GM12878 (cell line): ENCODE results near the gene CKMT2. TPM values are rescaled to one million over a fixed set of nuclear protein-coding genes. Genes with fewer than 3 reads are reported as not detected.

ENCODE experiments used
- BCL3 ChIP-seq: IDR thresholded peaks from 2 replicates; pipeline ENCODE4 v1.6.1; 2011; ENCODE audit warnings: borderline replicate concordance, low read depth, mild to moderate bottlenecking, moderate library complexity, low read length; ENCODE audit not compliant: insufficient read depth, poor library complexity, severe bottlenecking
- BCLAF1 ChIP-seq: fragments of 450-650 bp; IDR thresholded peaks from 2 replicates; pipeline ENCODE4 v1.6.1; 2017; ENCODE audit warnings: antibody characterized with exemption, mild to moderate bottlenecking, moderate library complexity
- BMI1 ChIP-seq: fragments of 450-650 bp; IDR thresholded peaks from 2 replicates; pipeline ENCODE4 v1.6.1; 2016; ENCODE audit warnings: mild to moderate bottlenecking, moderate library complexity, borderline replicate concordance
- BRCA1 ChIP-seq: IDR thresholded peaks from 2 replicates; pipeline ENCODE4 v1.6.1; 2011; ENCODE audit warnings: low read depth, low read length, improper control_type of control experiment
- CBFB ChIP-seq: IDR thresholded peaks from 2 replicates; pipeline ENCODE4 v1.6.1; 2016; ENCODE audit warnings: antibody characterized with exemption, low read depth
- E2F4 ChIP-seq: IDR thresholded peaks from 2 replicates; pipeline ENCODE4 v1.6.1; 2012; ENCODE audit warnings: low read depth, low read length, improper control_type of control experiment
- IKZF2 ChIP-seq, 2 experiments: fragments of 450-650 bp; IDR thresholded peaks; 2 replicates each; pipeline ENCODE4 v1.6.1; 2017; ENCODE audit warnings: mild to moderate bottlenecking in 2 of 2, moderate library complexity in 2 of 2
- MEF2B ChIP-seq: fragments of 450-650 bp; IDR thresholded peaks from 2 replicates; pipeline ENCODE4 v1.6.1; 2018; ENCODE audit warnings: mild to moderate bottlenecking, moderate library complexity; ENCODE audit not compliant: partially characterized antibody, poor library complexity, severe bottlenecking
- MYC ChIP-seq: IDR thresholded peaks from 2 replicates; pipeline ENCODE4 v1.6.1; 2011; ENCODE audit warnings: mild to moderate bottlenecking, low read length, moderate library complexity, inconsistent platforms; ENCODE audit not compliant: insufficient read depth, insufficient replicate concordance, insufficient read length, severe bottlenecking
- NBN ChIP-seq: fragments of 450-650 bp; IDR thresholded peaks from 2 replicates; pipeline ENCODE4 v1.6.1; 2016
- NFIC ChIP-seq: IDR thresholded peaks from 2 replicates; pipeline ENCODE4 v1.6.1; 2012; ENCODE audit warnings: low read depth, mild to moderate bottlenecking, inconsistent platforms, low read length, moderate library complexity
- NR2C1 ChIP-seq: fragments of 450-650 bp; IDR thresholded peaks from 2 replicates; pipeline ENCODE4 v1.6.1; 2017; ENCODE audit warnings: antibody characterized with exemption, mild to moderate bottlenecking, moderate library complexity
- PML ChIP-seq: IDR thresholded peaks from 2 replicates; pipeline ENCODE4 v1.6.1; 2012; ENCODE audit warnings: low read length, inconsistent platforms
- POLR2AphosphoS2 ChIP-seq: IDR thresholded peaks from 2 replicates; pipeline ENCODE4 v1.6.1; 2011; ENCODE audit warnings: low read depth, mild to moderate bottlenecking, low read length, improper control_type of control experiment, moderate library complexity
- POLR2AphosphoS5 ChIP-seq: IDR thresholded peaks from 2 replicates; pipeline ENCODE4 v1.6.1; 2011; ENCODE audit warnings: mild to moderate bottlenecking, low read length, inconsistent platforms
- RAD51 ChIP-seq: fragments of 450-650 bp; IDR thresholded peaks from 2 replicates; pipeline ENCODE4 v1.6.1; 2016; ENCODE audit warnings: moderate library complexity, mild to moderate bottlenecking, inconsistent platforms
- TBL1XR1 ChIP-seq: IDR thresholded peaks from 2 replicates; pipeline ENCODE4 v1.6.1; 2012; ENCODE audit warnings: low read depth, low read length, improper control_type of control experiment
- YBX1 ChIP-seq: fragments of 450-650 bp; IDR thresholded peaks from 2 replicates; pipeline ENCODE4 v1.6.1; 2016; ENCODE audit warnings: antibody characterized with exemption
- polyA plus RNA-seq, 11 experiments: library from polyadenylated mRNA; depleted of rRNA in 4 of 11; unstranded in 6 of 11; stranded (reverse) in 5 of 11; fragments of >200 nt; fragmentation: Nextera tagmentation in 4 of 11; fragmentation: Illumina TruSeq in 1 of 11; extraction: Ambion mirVana in 4 of 11; extraction: Trizol in 1 of 11; gene quantifications; 1 replicate in 1 of 11; 2 replicates in 10 of 11; pipeline versions ENCODE4 v1.2.1 to v1.2.3, GENCODE V29; 2011 to 2016; ENCODE audit warnings: inconsistent platforms in 2 of 11, missing spikeins in 2 of 11, low read depth in 1 of 11
- total RNA-seq, 4 experiments: library from RNA; depleted of rRNA in 3 of 4; stranded (reverse); fragments of >200 nt in 3 of 4; fragmentation: Illumina TruSeq in 1 of 4; extraction: Trizol in 1 of 4; gene quantifications; 2 replicates each; pipeline versions ENCODE4 v1.2.1 to v1.2.3, GENCODE V29; 2013 to 2021
- TF ChIP-seq, protein P1 (sequence below): fragments of 450-650 bp; conservative IDR thresholded peaks from 2 replicates; pipeline ENCODE4 v1.6.1; 2017; ENCODE audit warnings: mild to moderate bottlenecking, moderate library complexity
- TF ChIP-seq, protein P2 (sequence below): fragments of 450-650 bp; formaldehyde crosslinking; IDR thresholded peaks from 2 replicates; pipeline ENCODE4 v1.5.0; 2022; ENCODE audit warnings: mild to moderate bottlenecking, missing genetic modification characterization

Gene CKMT2
- total and polyA plus RNA-seq, 10 of the 15 experiments (the other 5 are each of a cell fraction or from before 2014, with no cell fraction given) = 0.70 to 1.2 TPM; not detected in 8

- TF ChIP-seq RAD51 = no peak
- no peak for TF ChIP-seq TBL1XR1
- no peak for TF ChIP-seq POLR2AphosphoS5
- 0 out of 2 replicates have a peak, but pooled peaks have one; percentile 35 for TF ChIP-seq NBN
- TF ChIP-seq BMI1 = no peak
- TF ChIP-seq BRCA1 = no peak
- no peak for TF ChIP-seq MYC
- TF ChIP-seq MEF2B = no peak
- TF ChIP-seq POLR2AphosphoS2 = no peak
- TF ChIP-seq, protein P1, sequence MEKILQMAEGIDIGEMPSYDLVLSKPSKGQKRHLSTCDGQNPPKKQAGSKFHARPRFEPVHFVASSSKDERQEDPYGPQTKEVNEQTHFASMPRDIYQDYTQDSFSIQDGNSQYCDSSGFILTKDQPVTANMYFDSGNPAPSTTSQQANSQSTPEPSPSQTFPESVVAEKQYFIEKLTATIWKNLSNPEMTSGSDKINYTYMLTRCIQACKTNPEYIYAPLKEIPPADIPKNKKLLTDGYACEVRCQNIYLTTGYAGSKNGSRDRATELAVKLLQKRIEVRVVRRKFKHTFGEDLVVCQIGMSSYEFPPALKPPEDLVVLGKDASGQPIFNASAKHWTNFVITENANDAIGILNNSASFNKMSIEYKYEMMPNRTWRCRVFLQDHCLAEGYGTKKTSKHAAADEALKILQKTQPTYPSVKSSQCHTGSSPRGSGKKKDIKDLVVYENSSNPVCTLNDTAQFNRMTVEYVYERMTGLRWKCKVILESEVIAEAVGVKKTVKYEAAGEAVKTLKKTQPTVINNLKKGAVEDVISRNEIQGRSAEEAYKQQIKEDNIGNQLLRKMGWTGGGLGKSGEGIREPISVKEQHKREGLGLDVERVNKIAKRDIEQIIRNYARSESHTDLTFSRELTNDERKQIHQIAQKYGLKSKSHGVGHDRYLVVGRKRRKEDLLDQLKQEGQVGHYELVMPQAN = no peak
- no peak for TF ChIP-seq CBFB
- no peak for TF ChIP-seq BCLAF1
- TF ChIP-seq NFIC = peak; percentile 57; the same call in 1 of the 2 replicates
- TF ChIP-seq, protein P2, sequence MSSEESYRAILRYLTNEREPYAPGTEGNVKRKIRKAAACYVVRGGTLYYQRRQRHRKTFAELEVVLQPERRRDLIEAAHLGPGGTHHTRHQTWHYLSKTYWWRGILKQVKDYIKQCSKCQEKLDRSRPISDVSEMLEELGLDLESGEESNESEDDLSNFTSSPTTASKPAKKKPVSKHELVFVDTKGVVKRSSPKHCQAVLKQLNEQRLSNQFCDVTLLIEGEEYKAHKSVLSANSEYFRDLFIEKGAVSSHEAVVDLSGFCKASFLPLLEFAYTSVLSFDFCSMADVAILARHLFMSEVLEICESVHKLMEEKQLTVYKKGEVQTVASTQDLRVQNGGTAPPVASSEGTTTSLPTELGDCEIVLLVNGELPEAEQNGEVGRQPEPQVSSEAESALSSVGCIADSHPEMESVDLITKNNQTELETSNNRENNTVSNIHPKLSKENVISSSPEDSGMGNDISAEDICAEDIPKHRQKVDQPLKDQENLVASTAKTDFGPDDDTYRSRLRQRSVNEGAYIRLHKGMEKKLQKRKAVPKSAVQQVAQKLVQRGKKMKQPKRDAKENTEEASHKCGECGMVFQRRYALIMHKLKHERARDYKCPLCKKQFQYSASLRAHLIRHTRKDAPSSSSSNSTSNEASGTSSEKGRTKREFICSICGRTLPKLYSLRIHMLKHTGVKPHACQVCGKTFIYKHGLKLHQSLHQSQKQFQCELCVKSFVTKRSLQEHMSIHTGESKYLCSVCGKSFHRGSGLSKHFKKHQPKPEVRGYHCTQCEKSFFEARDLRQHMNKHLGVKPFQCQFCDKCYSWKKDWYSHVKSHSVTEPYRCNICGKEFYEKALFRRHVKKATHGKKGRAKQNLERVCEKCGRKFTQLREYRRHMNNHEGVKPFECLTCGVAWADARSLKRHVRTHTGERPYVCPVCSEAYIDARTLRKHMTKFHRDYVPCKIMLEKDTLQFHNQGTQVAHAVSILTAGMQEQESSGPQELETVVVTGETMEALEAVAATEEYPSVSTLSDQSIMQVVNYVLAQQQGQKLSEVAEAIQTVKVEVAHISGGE = no peak
- no peak for TF ChIP-seq BCL3
- TF ChIP-seq NR2C1 = no peak
- TF ChIP-seq IKZF2 (IDR thresholded peaks at IDR 0.05) = peak in 1 of 2 experiments; percentile 41; a peak in 1 of 4 replicates
- TF ChIP-seq E2F4 = no peak
- no peak for TF ChIP-seq YBX1
- TF ChIP-seq PML = no peak
Observed at GRCh38 chr5:81212211-81212751, 20.8 kb upstream of the CKMT2 start (continued).
